Lower lobe of right lung (tissue), 2 donors: ENCODE measurements around the gene DCHS1. TPM values are rescaled to one million over a fixed set of nuclear protein-coding genes. Genes with fewer than 3 reads are reported as not detected.
A peak's percentile ranks its signal among the peaks of the same experiment; 100 is the strongest.

Experiments used
- ATAC-seq, 2 donors: fragments of 200-7000 bp; cut with Tn5 transposase; one replicate each; pipeline ENCODE4 v1.9.1; 2020 to 2022; ENCODE audit warnings: mild to moderate bottlenecking in 2 of 2, moderate library complexity in 2 of 2
- DNase-seq: peaks from one replicate; pipeline ENCODE4 v3.0.0-alpha.2; 2020
- H3K27ac ChIP-seq: fragments of 200-600 bp; one replicate; pipeline ENCODE4 v1.8.0; 2022
- H3K27me3 ChIP-seq: fragments of 200-600 bp; one replicate; pipeline ENCODE4 v1.8.0; 2022; ENCODE audit warnings: low read depth
- H3K36me3 ChIP-seq: fragments of 200-600 bp; one replicate; pipeline ENCODE4 v1.8.0; 2022; ENCODE audit warnings: mild to moderate bottlenecking
- H3K4me1 ChIP-seq: fragments of 200-600 bp; one replicate; pipeline ENCODE4 v1.8.0; 2022
- H3K4me3 ChIP-seq: fragments of 200-600 bp; one replicate; pipeline ENCODE4 v1.8.0; 2022; ENCODE audit warnings: mild to moderate bottlenecking
- H3K9me3 ChIP-seq: fragments of 200-600 bp; one replicate; pipeline ENCODE4 v1.8.0; 2022
- intact Hi-C: fragments of 100-400 bp; cut with DNase I; formaldehyde crosslinking; loops from one replicate; pipeline ENCODE4 v1.11.0; 2022
- total RNA-seq: library from RNA; stranded (reverse); fragmentation: NEBNext Ultra II Directional; extraction: Animal tissue kit (Norgen Biotek cat#: 25700); gene quantifications from one replicate; pipeline ENCODE4 v1.2.1, GENCODE V29; 2021
- TF ChIP-seq, protein P1 (sequence below): fragments of 200-600 bp; IDR thresholded peaks from one replicate; pipeline ENCODE4 v1.8.0; 2022; ENCODE audit warnings: antibody characterized with exemption, mild to moderate bottlenecking
- donor health status: DM: no; HTN: yes; CAD: no; lungs with severe emphysema.

The DCHS1 gene
- total RNA-seq, 1 donor from 2014 or later, result 23.2 TPM

DNA sequence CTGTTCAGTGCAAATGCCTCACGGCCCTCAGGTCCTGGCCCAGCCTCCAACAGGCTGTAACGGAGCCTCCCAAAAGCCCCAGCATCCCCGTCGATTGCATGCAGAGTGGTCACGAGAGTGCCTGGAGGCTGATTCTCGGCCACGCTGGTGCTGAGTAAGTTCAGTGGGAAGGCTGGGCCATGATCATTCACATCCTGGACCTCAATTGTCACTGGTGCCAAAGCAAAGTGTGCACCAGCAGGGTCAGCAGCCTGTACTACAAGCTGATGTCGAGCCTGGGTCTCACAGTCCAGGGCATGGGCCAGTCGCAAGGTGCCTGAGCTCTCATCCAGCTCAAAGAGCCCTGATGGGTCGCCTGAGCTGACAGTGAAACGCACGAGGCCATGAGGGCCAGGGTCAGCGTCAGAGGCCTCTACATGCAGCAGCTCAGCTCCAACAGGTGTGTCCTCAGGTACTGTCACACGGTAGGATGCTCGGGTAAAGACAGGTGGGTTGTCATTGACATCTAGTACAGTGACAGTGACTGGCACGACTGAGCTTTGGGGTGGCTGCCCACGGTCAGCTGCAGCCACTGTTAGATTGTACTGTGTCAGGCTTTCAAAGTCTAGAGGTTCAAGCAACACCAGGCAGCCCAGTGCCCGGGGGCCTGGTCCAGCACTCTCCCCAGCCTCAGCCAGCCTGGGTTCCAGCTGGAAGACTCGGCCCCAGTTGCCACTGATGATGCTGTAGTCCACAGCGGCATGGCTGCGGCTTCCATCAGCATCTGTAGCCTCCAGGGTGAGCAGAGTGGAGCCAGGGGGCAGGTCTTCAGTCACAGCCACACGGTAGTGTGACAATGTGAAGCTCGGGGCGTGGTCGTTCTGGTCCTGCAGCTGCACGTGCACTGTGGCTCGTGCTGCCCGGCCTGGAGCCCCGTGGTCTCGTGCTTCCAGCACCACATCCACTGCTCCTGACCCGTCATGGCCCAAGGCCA lies 31.9 kb downstream of the DCHS1 start:
- intact Hi-C loops, result no loop called here
- DNase-seq (no peak), ATAC-seq (no peak)
- Histone ChIP-seq H3K9me3 (no peaks in the 10 kb centered on the region), H3K4me3 (no peak overlapping the region), H3K4me1 (peaks cover 7% of the 10 kb centered on the region), H3K27ac (no peak overlapping the region), H3K36me3 (peaks cover 34% of the 10 kb centered on the region), H3K27me3 (no peaks in the 10 kb centered on the region)
- TF ChIP-seq, protein P1, sequence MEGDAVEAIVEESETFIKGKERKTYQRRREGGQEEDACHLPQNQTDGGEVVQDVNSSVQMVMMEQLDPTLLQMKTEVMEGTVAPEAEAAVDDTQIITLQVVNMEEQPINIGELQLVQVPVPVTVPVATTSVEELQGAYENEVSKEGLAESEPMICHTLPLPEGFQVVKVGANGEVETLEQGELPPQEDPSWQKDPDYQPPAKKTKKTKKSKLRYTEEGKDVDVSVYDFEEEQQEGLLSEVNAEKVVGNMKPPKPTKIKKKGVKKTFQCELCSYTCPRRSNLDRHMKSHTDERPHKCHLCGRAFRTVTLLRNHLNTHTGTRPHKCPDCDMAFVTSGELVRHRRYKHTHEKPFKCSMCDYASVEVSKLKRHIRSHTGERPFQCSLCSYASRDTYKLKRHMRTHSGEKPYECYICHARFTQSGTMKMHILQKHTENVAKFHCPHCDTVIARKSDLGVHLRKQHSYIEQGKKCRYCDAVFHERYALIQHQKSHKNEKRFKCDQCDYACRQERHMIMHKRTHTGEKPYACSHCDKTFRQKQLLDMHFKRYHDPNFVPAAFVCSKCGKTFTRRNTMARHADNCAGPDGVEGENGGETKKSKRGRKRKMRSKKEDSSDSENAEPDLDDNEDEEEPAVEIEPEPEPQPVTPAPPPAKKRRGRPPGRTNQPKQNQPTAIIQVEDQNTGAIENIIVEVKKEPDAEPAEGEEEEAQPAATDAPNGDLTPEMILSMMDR, result no peak

DNA sequence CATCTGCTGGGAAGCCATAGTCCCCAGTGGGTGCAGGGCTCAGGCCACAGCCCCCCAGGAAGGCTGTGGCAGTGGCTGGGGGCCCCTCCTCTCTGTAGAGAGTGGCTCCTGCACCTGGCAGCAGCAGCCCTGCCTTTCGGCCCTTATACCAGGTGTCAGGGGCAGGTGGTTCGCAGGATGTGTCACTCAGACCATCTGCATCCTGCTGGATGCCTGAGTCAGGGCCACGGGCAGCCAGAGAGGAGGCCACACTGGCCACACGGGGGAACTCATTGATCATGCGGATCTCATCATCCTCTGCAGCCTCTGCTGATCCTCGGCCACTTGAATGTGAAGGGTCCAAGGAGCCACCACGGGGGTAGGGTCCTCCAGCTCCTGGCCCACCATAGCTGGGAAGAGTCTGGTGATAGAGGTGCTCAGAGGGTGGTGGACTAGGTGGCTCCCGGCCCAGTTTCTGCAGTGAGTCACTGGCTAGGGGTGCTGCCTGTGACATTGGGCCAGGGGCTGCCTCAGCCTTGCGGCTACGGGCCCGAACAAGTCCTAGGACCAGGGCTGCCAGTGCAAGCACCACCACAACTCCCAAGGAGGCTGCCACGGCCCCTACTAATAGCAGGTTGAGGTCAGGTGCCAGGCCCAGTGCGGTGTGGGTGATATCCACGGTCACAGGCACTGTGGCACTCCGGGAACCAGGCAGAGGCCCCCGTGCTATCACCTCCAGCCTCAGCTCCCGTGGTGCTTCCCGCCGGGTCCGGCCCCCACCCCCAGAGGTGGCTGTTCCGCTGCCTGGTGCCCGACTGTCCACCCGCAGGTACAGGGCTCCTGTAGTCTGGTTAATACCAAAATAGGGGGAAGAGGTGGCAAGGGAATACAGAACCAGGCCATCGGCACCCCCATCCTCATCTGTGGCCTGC lies 33.1 kb downstream of the DCHS1 start:
- Histone ChIP-seq H3K4me3 (no peak overlapping the region), H3K36me3 (peaks cover 29% of the 10 kb centered on the region), H3K27ac (no peak overlapping the region), H3K9me3 (no peaks in the 10 kb centered on the region), H3K27me3 (no peaks in the 10 kb centered on the region), H3K4me1 (peaks cover 17% of the 10 kb centered on the region)
- TF ChIP-seq, protein P1, result no peak
- DNase-seq, result no peak
- intact Hi-C loops, result no loop called here
- no peak for ATAC-seq

GRCh38 chr11:6621711-6622211 lies 33.8 kb downstream of the DCHS1 start:
- peaks cover 24% of the 10 kb centered on the region for H3K36me3 ChIP-seq
- H3K4me3 ChIP-seq, result no peak overlapping the region
- TF ChIP-seq, protein P1, result no peak
- H3K9me3 ChIP-seq, result no peaks in the 10 kb centered on the region
- no peak for DNase-seq
- intact Hi-C loops, result no loop called here
- ATAC-seq, result no peak
- H3K27ac ChIP-seq, result no peak overlapping the region
- H3K4me1 ChIP-seq, result peaks cover 22% of the 10 kb centered on the region
- no peaks in the 10 kb centered on the region for H3K27me3 ChIP-seq

- Histone ChIP-seq H3K9me3 (no peaks in the 10 kb centered on the region), H3K4me1 (peaks cover 22% of the 10 kb centered on the region), H3K27ac (no peak overlapping the region), H3K36me3 (peaks cover 24% of the 10 kb centered on the region), H3K27me3 (no peaks in the 10 kb centered on the region), H3K4me3 (no peak overlapping the region)
- TF ChIP-seq, protein P1, result no peak
- intact Hi-C loops, result no loop called here
- DNase-seq, result no peak
- ATAC-seq, result no peak
Measured at GRCh38 chr11:6620636-6621035, 35.0 kb downstream of the DCHS1 start.

DNA sequence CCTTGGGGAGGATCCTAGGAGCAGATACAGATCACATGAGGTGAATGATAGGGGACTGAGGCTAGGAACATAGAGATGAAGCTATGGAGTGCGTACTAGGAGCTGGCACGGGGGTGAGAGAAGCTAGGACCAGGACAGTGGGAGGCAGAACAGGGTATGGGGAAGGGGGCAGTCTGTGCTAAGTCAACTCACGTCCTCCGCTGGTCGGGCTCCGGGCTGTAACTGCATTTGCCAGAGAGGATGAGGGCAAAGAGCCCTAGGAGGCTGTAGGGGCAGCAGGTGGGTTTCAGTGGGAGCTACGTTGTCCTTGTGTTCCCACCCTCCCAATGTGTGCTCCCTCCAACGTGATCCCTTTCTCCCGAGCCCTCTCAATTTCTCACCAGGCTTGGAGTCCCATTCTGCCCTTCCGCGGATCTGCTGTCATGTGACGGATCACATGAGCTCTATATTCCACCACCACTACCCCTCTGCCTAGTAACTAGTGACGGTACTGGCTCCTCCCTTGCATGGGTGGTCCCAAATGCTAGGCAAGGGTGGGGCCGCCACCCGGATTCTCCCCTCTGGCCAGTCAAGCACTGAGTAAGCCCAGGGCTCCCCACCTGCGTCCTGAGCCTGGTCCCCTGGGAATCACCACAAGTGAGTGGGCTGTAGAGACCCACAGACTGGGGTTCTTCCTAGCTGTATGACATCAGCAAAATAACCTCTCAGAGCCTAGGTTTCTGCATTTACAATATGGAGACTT lies 36.4 kb downstream of the DCHS1 start, which contains the start of gene TPP1:
TPP1 (minus strand) TSS at position 419 of the 742 bp plus-strand sequence; CDS start at position 397, 22 bp downstream.
- intact Hi-C loops, result no loop called here
- Histone ChIP-seq H3K36me3 (peaks cover 29% of the 10 kb centered on the region), H3K27ac (peak within 1 kb of the TSS; percentile 92), H3K9me3 (no peaks in the 10 kb centered on the region), H3K27me3 (no peaks in the 10 kb centered on the region), H3K4me1 (peaks cover 22% of the 10 kb centered on the region), H3K4me3 (peak within 1 kb of the TSS; percentile 87)
- ATAC-seq (peak; percentile 95 to 98), DNase-seq (peak; percentile 90)
- TF ChIP-seq, protein P1, result no peak
